Fibroblast of villous mesenchyme (primary cell): Measurements from ENCODE around the gene MMP25. TPM values are rescaled to one million over a fixed set of nuclear protein-coding genes. Genes with fewer than 3 reads are reported as not detected.

Experiments
- DNase-seq: peaks from one replicate; pipeline ENCODE4 v3.0.0-alpha.2; 2010; ENCODE audit warnings: low read depth
- H3K4me3 ChIP-seq: 2 replicates; pipeline ENCODE4 v1.5.1; 2011; ENCODE audit warnings: low read depth, mild to moderate bottlenecking, low read length
- CTCF ChIP-seq: IDR thresholded peaks from 2 replicates; pipeline ENCODE4 v1.5.1; 2012; ENCODE audit warnings: low read depth, mild to moderate bottlenecking, low read length; ENCODE audit not compliant: insufficient read depth
- total RNA-seq: library from RNA; depleted of rRNA; stranded (reverse); fragments of >200 nt; gene quantifications from 2 replicates; pipeline ENCODE4 v1.2.3, GENCODE V29; 2012

Gene MMP25
- total RNA-seq, 1 donor: under 0.01 TPM

DNA sequence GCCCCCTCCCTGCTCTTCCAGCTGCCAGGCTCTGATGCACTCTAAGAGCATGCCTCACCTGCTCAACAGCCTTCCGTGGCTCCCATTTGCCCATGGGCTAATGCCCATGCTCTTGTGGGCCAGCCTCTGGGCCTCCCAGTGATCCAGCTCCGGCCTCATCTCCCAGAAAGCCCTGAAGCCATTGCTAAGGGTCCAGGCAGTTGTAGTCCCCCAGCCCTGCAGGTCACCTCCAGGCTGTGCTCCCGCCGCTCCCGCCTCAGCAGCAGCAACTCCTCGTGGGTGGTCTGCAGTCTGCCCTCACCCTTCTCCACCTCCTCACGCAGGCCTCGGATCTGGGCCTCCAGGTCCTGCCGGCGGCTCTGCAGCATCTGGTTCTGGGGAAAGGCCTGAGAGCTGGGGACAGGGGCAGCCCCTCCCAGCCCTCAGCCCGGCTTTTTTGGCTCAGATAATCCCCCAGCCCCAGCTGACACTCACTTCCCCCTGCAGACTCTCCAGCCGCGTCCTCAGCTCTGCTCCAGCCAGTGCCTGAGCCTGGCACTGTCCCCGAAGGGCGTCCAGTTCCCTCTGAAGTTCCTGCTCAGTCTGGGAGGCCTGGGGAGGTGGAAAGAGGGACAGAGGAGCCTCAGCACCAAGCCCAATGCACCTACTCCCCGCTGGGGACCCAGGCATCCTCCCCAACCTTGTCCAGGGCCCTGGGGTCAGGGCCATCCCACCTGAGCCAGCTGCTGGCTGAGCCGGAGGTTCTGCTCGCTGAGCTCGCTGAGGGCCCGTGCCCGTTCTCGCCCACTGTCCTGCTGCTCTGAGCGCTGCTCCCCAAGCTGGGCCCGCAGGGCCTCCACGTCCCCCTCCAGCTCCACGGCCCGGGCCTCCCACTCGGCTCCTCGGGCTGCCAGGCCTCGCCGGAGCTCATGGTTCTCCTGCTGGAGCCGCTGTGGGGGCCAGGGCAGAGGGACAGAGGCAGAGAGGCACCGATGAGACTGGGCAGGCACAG is 15.8 kb upstream of the MMP25 start:
- no peak for TF ChIP-seq CTCF
- no peak overlapping the region for H3K4me3 ChIP-seq
- no peak for DNase-seq

- no peak for TF ChIP-seq CTCF
- DNase-seq: no peak
- H3K4me3 ChIP-seq: no peak overlapping the region
Measured at GRCh38 chr16:3032624-3033023, 13.7 kb upstream of the MMP25 start.

DNA sequence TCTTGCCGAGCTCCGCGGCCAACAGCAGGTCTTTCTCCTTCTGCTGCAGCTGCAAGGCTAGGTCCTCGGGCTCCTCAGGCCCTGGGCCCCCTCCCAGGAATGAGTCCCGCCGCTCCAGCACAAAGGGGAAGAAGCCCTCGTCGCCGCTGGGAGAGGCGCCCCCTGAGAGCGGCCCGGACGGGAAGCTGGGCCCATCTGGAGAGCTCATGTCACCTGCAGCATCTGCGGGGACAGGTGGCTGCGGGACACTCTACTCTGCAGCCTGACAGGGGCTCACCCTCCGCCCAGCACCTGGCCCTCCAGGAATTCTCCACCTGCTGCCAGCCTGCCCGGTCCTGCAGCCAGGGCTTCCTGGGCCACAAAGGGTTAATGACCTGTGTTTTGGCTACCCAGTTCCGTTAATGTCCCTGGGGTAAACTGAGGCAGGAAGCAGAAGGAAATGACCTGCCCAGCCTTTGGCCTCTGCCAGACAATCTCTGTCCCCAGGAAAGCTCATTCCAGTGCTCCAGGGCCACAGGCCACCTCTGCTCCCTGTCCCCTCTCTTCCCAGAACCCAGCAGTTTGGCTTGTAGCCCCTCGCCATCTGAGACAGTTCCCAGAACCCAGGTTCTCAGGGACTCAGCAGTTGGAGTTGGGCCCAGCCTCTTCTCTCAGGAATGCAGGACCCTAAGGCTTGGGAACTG is 10.9 kb upstream of the MMP25 start:
- no peak overlapping the region for H3K4me3 ChIP-seq
- no peak for TF ChIP-seq CTCF
- no peak for DNase-seq

DNA sequence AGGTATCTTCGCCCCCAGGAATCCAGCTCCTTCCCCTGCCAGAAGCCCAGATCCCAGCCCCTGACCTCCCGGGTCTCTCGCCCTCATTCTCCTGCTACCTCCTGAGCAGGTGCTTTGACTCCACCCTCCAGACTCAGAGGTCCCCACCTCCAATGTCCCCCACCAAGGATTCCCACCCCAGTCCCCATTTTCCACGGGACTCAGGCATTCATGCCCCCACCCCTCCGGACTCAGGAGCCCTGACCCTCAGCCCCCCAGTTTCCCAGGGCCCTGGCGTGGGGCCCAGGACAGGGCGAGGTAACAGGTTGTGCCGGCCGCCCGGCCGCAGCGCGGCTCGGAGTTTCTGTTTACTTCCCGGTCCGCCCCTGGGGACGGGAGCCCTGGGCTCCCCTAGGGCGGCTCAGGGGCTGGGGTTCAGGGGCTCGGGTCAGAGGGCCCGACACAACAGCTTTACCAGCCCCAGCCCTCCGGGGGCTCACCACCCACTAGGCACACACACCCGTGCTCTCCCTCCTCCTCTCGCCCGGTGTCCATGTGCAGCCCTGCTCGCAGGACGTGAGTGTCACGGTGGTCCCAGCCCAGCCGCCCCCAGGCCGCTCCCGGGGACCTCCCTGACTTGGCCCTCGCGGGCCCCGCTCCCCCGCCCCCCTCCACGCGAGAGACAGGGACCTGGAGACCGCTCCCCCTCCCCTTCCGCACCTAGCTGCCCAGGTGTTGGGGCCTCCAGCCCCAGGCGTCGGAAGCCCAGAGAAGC is 10.2 kb upstream of the MMP25 start:
- TF ChIP-seq CTCF: no peak
- no peak for DNase-seq
- H3K4me3 ChIP-seq: no peak overlapping the region

- no peak for DNase-seq
- H3K4me3 ChIP-seq: no peak within 1 kb of the TSS
- no peak for TF ChIP-seq CTCF
Measured at GRCh38 chr16:3036726-3037315, 9.5 kb upstream of the MMP25 start, which contains the start of gene BICDL2. Gene BICDL2, minus strand, starts transcription at chr16:3036944. Its CDS starts 1,448 bp downstream, at chr16:3035496.

DNA sequence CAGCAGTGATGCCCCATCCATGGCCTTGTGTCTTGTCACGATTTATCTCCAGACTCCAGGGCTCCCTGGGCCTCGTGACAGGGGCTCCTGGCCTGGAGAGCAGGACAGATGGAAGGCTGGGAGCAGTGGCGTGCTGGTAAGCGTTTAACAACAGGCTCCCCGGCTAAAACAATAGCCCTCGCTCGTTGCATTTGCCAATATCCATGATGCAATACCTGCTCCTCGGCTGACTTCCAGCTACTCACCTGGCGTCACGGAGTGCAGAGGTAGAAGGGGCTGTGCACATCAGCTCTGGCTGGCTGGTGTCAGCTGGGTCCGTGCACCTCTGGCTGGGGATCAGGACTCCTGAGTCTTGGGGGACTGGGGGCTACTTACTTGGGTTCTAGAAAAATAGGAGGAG is 8.1 kb upstream of the MMP25 start:
- no peak overlapping the region for H3K4me3 ChIP-seq
- no peak for DNase-seq
- no peak for TF ChIP-seq CTCF
